Measurements from ENCODE around the gene HPD. TPM values are rescaled to one million over a fixed set of nuclear protein-coding genes. Genes with fewer than 3 reads are reported as not detected.
"Not testable (repeated sequence)": the region's sequence is repeated elsewhere in the genome, so short reads cannot be mapped to it uniquely, and the experiment has no call there.

HPD gene
- total and polyA plus RNA-seq, 8 donors: 0.11 to 2.1 (median 0.30) TPM; not detected in 3

GRCh38 chr12:121889274-121889624 is 30.6 kb upstream of the HPD start:
- peak overlapping the region; percentile 91 to 98 for H3K27ac ChIP-seq
- H3K4me3 ChIP-seq: peak overlapping the region; percentile 63 to 72
- H3K4me1 ChIP-seq: peaks cover 19 to 33% of the 10 kb centered on the region in 2 donors
- H3K9me3 ChIP-seq: no peaks in the 10 kb centered on the region
- intact Hi-C loops (cut with DNase I): loop anchor here in 1 of 2 donors (10.0 kb wide), 1 partner anchor 94 kb away; the partner anchor contains the start of gene RHOF
- DNase-seq (peak in 1 of 4 donors; percentile 4), ATAC-seq (no peak)
- H3K27me3 ChIP-seq: no peaks in the 10 kb centered on the region
- TF ChIP-seq CTCF (IDR thresholded peaks at IDR 0.05): no peak
- H3K36me3 ChIP-seq: peaks cover 0 to 6% of the 10 kb centered on the region in 2 donors

GRCh38 chr12:121888478-121889273 is 30.0 kb upstream of the HPD start, which contains the start of gene PSMD9:
Gene PSMD9, plus strand, starts transcription at chr12:121888790. Its CDS starts 67 bp downstream, at chr12:121888857.
- Histone ChIP-seq H3K4me3 (peak within 1 kb of the TSS; percentile 63 to 72), H3K4me1 (peaks cover 16 to 27% of the 10 kb centered on the region in 2 donors), H3K27me3 (no peaks in the 10 kb centered on the region), H3K36me3 (peaks cover 0 to 6% of the 10 kb centered on the region in 2 donors), H3K27ac (peak within 1 kb of the TSS; percentile 91 to 98), H3K9me3 (no peaks in the 10 kb centered on the region)
- DNase-seq (peak; percentile 93 to 100 (median 98)), ATAC-seq (peak; percentile 99)
- TF ChIP-seq CTCF (IDR thresholded peaks at IDR 0.05): peak; percentile 42 to 47
- intact Hi-C loops (cut with DNase I): loop anchor here in 1 of 2 donors (10.0 kb wide), 1 partner anchor 94 kb away; the partner anchor contains the start of gene RHOF

GRCh38 chr12:121888083-121888477 is 29.4 kb upstream of the HPD start:
- peak overlapping the region; percentile 91 to 98 for H3K27ac ChIP-seq
- H3K4me3 ChIP-seq: peak overlapping the region; percentile 63 to 72
- no peaks in the 10 kb centered on the region for H3K9me3 ChIP-seq
- H3K36me3 ChIP-seq: peaks cover 0 to 6% of the 10 kb centered on the region in 2 donors
- no peaks in the 10 kb centered on the region for H3K27me3 ChIP-seq
- peaks cover 12 to 21% of the 10 kb centered on the region in 2 donors for H3K4me1 ChIP-seq
- peak in 1 of 2 donors; percentile 24 for TF ChIP-seq CTCF (IDR thresholded peaks at IDR 0.05)
- ATAC-seq: no peak
- DNase-seq: no peak
- intact Hi-C loops (cut with DNase I): loop anchor here in 1 of 2 donors (10.0 kb wide), 1 partner anchor 93 kb away; the partner anchor contains the start of gene RHOF

GRCh38 chr12:121885129-121885528 is 26.5 kb upstream of the HPD start:
- not testable (repeated sequence) for H3K36me3 ChIP-seq, DNase-seq, H3K4me1 ChIP-seq, ATAC-seq, H3K4me3 ChIP-seq, H3K9me3 ChIP-seq, H3K27me3 ChIP-seq, H3K27ac ChIP-seq
- intact Hi-C loops (cut with DNase I): loop anchor here in 1 of 2 donors (10.0 kb wide), 1 partner anchor 90 kb away; the partner anchor contains the start of gene RHOF

GRCh38 chr12:121883315-121883660 is 24.6 kb upstream of the HPD start:
- DNase-seq (no peak), ATAC-seq (no peak)
- intact Hi-C loops (cut with DNase I): loop anchor here in 1 of 2 donors (10.0 kb wide), 1 partner anchor 88 kb away; the partner anchor contains the start of gene RHOF
- no peaks in the 10 kb centered on the region for H3K4me1 ChIP-seq
- H3K36me3 ChIP-seq: no peaks in the 10 kb centered on the region
- TF ChIP-seq CTCF (IDR thresholded peaks at IDR 0.05): no peak
- no peak overlapping the region for H3K4me3 ChIP-seq
- no peaks in the 10 kb centered on the region for H3K27me3 ChIP-seq
- H3K9me3 ChIP-seq: no peaks in the 10 kb centered on the region
- no peak overlapping the region for H3K27ac ChIP-seq

- H3K9me3 ChIP-seq; H3K4me3 ChIP-seq; H3K27ac ChIP-seq; H3K36me3 ChIP-seq; H3K27me3 ChIP-seq; ATAC-seq; intact Hi-C loops (cut with DNase I): not testable (repeated sequence)
- H3K4me1 ChIP-seq: peaks cover 0 to 33% of the 10 kb centered on the region in 2 donors
- DNase-seq: peak in 1 of 4 donors; percentile 10
Measured at GRCh38 chr12:121876080-121876447, 17.4 kb upstream of the HPD start.
